HG02571 (cell line): ENCODE measurements around the gene FAM171A1.
"Not testable (repeated sequence)": the region's sequence is repeated elsewhere in the genome, so short reads cannot be mapped to it uniquely, and the experiment has no call there.

Experiments used
- ATAC-seq: cut with Tn5 transposase; IDR thresholded peaks from one replicate; pipeline ENCODE4 v1.9.1; 2021; ENCODE audit warnings: mild to moderate bottlenecking, moderate library complexity; ENCODE audit not compliant: unreplicated experiment

The FAM171A1 gene

DNA sequence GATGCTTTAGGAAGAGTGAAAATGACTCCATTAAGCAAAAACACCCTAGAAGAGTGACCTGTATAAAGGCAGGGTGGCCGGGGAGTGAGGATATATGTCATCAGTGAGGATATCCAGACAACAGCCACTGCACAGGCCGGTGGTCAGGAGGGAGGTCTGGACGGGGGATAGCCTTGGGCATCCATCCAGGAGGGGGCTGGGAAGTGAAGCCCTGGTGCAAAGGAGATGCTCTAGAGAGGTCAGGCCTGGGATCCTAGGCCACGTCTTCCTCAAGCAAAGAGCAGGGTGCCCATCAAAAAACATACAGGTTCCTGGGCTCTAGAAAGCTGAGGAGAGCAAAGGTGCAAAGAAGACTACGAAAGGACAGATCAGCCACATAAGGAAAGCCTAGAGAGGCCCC lies 25.6 kb downstream of the FAM171A1 start:
- no peak for ATAC-seq

GRCh38 chr10:15344876-15345285 lies 26.2 kb downstream of the FAM171A1 start:
- no peak for ATAC-seq

DNA sequence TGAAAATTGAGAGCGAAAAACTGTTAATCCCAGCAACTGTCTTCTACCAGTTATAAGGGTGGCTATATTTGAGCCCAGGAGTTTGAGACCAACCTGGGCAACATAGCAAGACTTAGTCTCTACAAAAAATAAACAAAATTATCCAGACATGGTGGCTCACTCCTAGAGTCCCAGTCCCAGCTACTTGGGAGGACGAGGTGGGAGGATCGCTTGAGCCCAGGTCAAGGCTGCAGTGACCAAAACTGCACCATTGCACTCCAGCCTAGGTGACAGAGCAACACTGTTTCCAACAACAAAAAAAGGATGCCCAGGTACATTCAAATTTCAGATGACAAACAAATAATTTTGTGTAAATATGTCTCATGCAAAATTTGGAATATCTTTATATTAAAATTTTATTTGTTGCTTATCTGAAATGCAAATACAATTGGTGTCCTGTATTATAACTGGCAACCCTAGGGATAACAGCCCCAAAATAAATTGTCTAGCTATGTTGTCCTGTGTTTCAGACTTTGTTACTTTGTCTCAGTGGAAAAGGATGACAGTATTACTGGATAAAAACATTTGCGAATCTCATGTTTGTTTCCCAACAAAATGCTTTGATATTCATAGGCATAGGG lies 26.7 kb downstream of the FAM171A1 start:
- ATAC-seq, result no peak

DNA sequence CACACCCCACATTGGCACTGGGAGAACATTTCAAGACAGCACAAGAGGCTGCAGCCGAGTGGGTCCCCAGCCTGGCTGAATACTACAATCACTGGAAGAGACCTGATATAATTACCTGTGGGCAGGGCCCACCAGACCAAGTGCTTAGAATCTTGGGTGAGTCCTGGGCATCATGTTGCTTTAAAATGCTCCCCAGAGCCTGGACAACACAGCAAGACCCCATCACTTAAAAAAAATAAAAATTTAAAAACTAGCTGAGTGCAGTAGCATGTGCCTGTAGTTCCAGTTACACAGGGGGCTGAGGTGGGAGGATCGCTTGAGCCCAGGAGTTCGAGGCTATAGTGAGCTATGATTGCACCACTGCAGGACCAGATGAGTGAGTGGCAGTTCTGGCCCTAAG lies 28.1 kb downstream of the FAM171A1 start:
- no peak for ATAC-seq

DNA sequence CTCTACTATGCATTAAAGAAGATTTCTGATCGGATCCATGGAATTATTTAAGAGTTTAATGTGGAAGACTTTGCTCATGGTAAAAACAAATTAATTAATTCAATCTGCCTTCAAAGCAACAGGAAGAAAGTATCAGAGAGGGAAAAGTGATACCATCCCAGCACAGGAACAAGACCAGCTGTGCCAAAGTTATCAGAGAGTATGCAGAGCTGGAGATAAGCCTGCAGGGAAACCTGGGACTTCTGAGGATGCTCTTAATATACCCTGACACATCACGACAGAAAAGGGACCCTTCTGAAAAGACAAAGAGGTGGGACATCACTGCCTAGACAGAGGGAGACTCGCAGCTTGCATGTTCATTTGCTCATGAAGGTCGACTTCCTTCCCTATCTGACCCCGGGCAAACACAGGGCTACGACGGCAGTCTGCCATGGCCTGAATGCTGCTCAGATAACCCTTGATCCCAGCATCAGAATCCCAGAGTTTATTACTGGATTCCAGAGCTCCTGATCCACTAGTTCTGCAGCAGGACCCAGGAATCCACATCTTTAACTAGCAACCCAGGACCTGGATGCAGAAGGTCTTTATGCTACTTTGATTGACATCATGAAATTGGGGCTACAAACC lies 29.5 kb downstream of the FAM171A1 start:
- ATAC-seq, result no peak

- no peak for ATAC-seq
Measured at GRCh38 chr10:15339892-15340291, 31.2 kb downstream of the FAM171A1 start.

DNA sequence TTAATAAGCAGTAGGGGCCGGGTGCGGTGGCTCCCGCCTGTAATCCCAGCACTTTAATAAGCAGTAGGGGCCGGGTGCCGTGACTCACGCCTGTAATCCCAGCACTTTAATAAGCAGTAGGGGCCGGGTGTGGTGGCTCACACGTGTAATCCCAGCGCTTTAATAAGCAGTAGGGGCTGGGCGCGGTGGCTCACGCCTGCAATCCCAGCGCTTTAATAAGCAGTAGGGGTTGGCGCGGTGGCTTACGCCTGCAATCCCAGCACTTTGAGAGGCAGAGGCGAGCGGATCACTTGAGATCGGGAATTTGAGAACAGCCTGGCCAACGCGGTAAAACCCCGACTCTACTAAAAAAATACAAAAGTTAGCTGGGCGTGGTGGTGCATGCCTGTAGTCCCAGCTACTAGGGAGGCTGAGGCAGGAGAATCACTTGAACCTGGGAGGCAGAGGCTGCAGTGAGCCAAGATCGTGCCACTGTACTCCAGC lies 33.6 kb downstream of the FAM171A1 start:
- ATAC-seq, result not testable (repeated sequence)

DNA sequence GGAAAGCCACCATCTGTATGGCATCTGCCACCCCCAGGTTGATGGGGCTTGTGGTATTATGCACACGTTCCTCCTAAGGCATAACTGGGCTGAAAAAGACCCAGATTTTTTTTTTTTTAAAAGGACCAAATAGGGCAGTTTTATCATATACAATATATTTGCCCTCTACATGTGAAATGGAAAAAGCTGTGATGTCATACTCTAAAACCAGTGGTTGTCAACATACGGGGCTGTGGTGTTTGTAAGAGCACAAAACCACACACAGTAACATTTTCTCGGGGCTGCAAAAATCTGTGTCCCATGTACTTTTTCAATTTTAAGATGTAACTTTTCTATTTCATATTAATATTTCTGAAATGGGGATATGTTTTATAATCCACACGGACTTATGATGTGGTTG lies 34.9 kb downstream of the FAM171A1 start:
- ATAC-seq, result no peak

GRCh38 chr10:15335508-15335907 lies 35.6 kb downstream of the FAM171A1 start:
- ATAC-seq, result no peak

DNA sequence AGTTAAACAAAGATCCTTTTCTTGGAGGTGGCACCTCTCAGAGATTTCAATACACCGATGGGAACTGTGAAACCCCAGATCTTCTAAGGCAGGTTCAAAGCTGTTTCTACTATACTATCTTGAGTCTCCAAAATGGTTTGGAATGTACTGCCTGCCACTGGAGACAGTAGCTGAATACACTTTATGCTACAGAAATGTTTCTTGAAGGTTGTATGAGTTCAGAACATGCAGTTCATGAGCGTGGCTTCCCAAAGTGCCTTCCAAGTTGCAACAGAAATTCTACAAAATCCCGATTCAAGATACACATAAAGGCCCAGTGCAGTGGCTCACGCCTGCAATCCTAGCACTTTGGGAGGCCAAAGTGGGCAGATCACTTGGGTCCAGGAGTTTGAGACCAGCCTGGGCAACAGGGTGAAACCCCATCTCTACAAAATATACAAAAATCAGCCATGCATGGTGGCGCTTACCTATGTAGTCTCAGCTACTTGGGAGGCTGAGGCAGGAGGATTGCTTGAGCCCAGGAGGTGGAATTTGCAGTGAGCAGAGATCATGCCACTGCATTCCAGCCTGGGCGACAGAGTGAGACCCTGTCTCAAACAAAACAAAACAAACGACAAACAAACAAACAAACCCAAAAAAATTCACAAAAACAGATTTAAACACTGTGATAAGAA lies 36.3 kb downstream of the FAM171A1 start:
- no peak for ATAC-seq

DNA sequence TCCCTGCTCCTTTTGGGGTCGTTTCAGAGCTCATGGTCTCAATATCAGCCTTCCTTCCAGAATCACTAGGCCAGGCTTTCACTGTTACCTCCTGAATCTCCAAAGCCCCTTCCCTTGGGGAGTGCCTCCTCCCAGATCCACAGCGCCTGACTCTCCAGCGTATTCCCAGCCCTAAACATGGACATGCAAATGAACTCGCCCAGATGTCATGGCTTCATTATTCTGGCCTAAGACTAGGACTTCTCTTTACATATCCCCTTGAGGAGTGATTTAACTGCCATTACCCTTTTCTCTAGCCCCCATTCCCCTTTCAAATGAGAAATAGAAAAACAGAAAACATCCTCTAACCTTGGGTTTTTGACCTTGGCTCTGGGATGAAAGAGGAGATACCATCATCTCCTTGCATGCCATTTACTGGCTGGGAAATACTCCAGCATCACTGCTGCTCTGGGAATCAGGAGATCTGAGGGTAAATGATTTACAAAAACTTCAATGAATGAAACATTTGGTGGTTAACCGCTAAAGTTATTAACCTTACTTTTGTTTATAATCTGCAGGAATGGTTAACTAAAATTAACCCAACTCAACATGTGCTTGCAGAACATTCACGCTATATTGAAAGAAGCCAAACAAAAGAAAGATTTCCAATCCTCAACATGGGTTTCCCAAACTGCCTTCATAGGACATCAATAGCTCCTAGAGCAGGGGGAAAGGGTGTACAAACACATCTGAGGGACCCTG lies 37.0 kb downstream of the FAM171A1 start:
- ATAC-seq, result no peak

DNA sequence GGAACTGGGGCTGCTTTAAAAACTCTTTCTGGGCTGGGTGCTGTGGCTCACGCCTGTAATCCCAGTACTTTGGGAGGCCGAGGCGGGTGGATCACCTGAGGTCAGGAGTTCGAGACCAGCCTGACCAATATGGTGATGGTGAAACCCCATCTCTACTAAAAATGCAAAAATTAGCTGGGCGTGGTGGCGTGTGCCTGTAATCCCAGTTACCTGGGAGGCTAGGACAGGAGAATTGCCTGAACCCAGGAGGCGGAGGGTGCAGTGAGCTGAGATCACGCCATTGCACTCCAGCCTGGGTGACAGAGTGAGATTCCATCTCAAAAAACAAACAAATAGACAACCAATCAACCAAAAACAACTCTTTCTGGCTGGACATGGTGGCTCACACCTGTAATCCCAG lies 37.9 kb downstream of the FAM171A1 start:
- not testable (repeated sequence) for ATAC-seq

DNA sequence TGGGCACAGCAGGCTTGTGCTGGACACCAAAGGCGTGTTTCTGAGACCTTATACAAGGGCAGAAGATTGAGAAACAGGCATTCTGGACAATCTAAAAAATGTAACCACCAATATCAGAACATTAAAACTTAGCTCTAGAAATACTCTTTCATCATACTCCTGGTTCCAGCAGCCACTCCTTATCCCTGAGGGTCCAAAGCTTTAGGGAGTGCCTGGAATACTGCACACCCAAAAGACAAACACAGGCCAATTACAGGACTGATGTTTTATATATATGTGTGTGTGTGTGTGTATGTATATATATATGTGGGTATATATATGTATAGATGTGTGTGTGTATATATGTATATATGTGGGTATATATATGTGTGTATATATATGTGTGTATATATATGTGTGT lies 39.6 kb downstream of the FAM171A1 start:
- ATAC-seq, result no peak

DNA sequence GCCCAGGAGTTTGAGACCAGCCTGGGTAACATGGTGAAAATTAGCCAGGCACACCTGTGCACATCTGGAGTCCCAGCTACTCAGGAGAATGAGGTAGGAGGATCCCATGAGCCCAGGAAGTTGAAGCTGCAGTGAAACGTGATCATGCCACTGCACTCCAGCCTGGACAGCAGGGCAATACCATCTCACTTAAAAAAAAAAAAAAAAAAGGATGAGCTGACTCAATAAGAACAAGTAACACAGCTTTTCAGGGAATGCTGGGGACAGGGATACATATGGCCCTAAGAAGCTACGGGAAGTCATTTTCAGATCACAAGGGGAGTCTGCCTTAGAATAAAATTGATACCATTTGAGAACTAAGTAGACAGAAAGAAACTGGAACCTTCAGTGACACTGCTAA lies 41.7 kb downstream of the FAM171A1 start:
- ATAC-seq, result no peak

- ATAC-seq, result no peak
Measured at GRCh38 chr10:15325944-15326284, 45.2 kb downstream of the FAM171A1 start.

DNA sequence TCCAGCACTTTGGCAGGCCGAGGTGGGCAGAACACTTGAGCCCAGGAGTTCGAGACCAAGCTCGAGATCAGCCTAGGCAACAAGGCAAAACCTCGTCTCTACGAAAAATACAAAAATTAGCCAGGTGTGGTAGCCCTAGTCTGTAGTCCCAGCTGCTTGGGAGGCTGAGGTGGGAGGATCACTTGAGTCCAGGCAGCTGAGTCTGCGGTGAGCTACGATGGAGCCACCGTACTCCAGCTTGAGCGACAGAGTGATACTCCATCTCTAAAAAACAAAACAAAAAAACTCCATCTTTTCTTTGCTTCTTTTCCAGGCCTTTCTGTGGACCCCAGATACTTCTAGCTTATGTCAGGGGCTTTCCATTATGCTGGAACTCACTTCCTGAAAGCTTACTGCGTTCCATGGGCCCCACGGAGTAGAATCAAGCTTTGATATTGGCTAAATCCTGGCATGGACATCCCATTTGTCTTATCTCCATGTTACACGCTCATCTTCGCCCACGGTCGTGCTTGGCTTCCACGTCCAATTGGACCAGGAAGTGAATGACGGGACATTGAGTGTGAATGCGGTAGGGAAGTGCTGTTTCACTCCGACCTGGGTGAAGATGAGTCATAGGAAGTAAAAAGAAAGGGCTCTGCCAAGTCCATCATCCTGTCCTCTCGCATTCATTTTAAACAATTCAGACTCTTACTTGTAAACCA lies 45.7 kb downstream of the FAM171A1 start:
- ATAC-seq, result no peak

GRCh38 chr10:15324611-15325010 lies 46.5 kb downstream of the FAM171A1 start:
- no peak for ATAC-seq

DNA sequence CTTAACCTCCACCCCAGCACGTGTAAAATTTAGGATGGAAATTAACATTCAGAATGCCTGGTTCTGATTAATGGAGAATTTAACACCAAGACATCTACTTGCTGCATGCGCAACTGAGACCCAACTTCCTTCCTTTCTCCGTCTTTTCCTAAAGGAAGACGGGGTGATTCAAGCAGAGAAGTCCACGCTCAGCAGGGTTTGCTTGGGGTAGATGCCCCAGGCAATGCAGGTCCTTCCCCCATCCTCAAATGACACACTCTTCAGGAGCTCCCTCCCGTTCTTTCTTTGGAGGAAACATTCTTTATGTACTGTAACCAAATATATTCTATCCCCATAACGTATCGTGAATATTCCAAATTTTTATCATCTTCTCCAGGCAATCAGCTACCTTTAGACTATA lies 47.0 kb downstream of the FAM171A1 start:
- no peak for ATAC-seq

GRCh38 chr10:15322356-15322755 lies 48.7 kb downstream of the FAM171A1 start:
- no peak for ATAC-seq

GRCh38 chr10:15321431-15322341 lies 49.4 kb downstream of the FAM171A1 start:
- ATAC-seq, result no peak
